Central memory CD8-positive, alpha-beta T cell (primary cell): ENCODE measurements around the gene JAK2.
A peak's percentile ranks its signal among the peaks of the same experiment; 100 is the strongest.

ENCODE experiments used
- ATAC-seq: fragments of 150-1000 bp; cut with Tn5 transposase; replicated peaks from 2 replicates; pipeline ENCODE4 v1.10.0; 2022; ENCODE audit warnings: mild to moderate bottlenecking, moderate FRiP score, moderate number of reproducible peaks; ENCODE audit not compliant: poor library complexity, severe bottlenecking; ENCODE audit errors: extremely low read depth
- DNase-seq, 2 donors: peaks; one replicate each; pipeline ENCODE4 v3.0.0; 2021; ENCODE audit warnings: low spot score in 2 of 2
- H3K27ac Mint-ChIP-seq: one replicate; pipeline ENCODE4 v1.8.0; 2022; ENCODE audit warnings: low read depth, mild to moderate bottlenecking, moderate library complexity, mixed read lengths
- H3K27me3 Mint-ChIP-seq: one replicate; pipeline ENCODE4 v1.8.0; 2022; ENCODE audit warnings: mixed read lengths
- H3K36me3 Mint-ChIP-seq: one replicate; pipeline ENCODE4 v1.8.0; 2022; ENCODE audit warnings: mild to moderate bottlenecking, moderate library complexity, mixed read lengths; ENCODE audit not compliant: insufficient read depth
- H3K4me1 Mint-ChIP-seq: one replicate; pipeline ENCODE4 v1.8.0; 2022; ENCODE audit warnings: mixed read lengths
- H3K4me3 Mint-ChIP-seq: one replicate; pipeline ENCODE4 v1.8.0; 2022; ENCODE audit warnings: mild to moderate bottlenecking, moderate library complexity, mixed read lengths
- H3K9me3 Mint-ChIP-seq: one replicate; pipeline ENCODE4 v1.8.0; 2022; ENCODE audit warnings: mixed read lengths

Gene JAK2

DNA sequence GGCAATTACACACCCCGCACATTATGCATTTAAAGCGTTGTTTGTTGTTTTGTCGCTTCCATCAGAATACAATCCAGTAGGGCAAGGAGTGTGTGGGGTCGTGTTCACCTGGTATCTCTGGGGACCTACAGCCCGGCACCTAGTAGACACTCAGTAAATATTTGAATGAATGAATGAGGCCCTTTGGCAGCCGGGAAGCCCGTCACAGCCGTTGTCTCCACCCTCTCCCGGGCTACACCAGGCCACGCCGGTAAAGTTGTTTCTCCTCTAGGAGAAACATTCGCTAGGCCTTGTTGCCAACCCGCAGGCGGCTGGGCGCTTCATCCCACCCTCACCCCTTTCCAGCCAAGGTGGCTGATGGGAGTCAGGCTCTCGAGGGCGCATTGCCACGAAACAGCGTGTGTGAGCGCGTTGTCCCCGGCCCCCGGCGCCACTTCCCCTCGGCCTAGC, 876 bp upstream of the JAK2 start:
- Mint-ChIP-seq H3K27me3 (no peaks in the 10 kb centered on the region), H3K9me3 (no peaks in the 10 kb centered on the region), H3K4me1 (peaks cover 31% of the 10 kb centered on the region), H3K27ac (peak overlapping the region; percentile 84), H3K36me3 (peaks cover 7% of the 10 kb centered on the region), H3K4me3 (peak overlapping the region; percentile 87)
- ATAC-seq (no peak), DNase-seq (no peak)

- H3K27ac Mint-ChIP-seq = peak overlapping the region; percentile 84
- H3K4me3 Mint-ChIP-seq = peak overlapping the region; percentile 87
- ATAC-seq (no peak), DNase-seq (peak in 1 of 2 donors; percentile 15)
- H3K9me3 Mint-ChIP-seq = no peaks in the 10 kb centered on the region
- peaks cover 25% of the 10 kb centered on the region for H3K4me1 Mint-ChIP-seq
- H3K27me3 Mint-ChIP-seq = no peaks in the 10 kb centered on the region
- peaks cover 7% of the 10 kb centered on the region for H3K36me3 Mint-ChIP-seq
These were observed 554 bp downstream of the JAK2 start for GRCh38 chr9:4985386-4986266.

DNA sequence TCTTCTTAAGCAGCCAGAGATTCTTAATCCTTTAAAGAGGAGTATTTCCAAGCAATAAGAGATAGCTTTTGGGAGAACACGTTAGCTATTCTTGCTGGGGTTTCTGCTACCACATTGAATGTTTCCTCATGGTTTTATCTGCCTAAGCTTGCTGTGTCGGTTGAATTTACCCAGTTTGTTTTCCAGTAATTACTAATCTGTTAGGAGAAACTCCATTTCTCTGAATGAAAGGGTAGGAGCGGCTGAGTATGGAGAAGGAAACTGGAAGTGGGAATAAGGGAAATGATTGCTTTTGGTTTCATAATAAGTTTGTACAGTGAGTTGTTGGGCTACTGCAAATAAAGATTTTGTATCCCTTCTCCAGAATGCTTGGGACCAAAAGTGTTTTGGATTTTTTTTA, 1.2 kb downstream of the JAK2 start:
- DNase-seq = no peak
- Mint-ChIP-seq H3K4me1 (peaks cover 25% of the 10 kb centered on the region), H3K9me3 (no peaks in the 10 kb centered on the region), H3K4me3 (peak overlapping the region; percentile 87), H3K36me3 (peaks cover 7% of the 10 kb centered on the region), H3K27me3 (no peaks in the 10 kb centered on the region), H3K27ac (peak overlapping the region; percentile 84)
- no peak for ATAC-seq

GRCh38 chr9:4986783-4987182, 1.7 kb downstream of the JAK2 start:
- H3K4me3 Mint-ChIP-seq = peak overlapping the region; percentile 9
- ATAC-seq = no peak
- peaks cover 7% of the 10 kb centered on the region for H3K36me3 Mint-ChIP-seq
- H3K4me1 Mint-ChIP-seq = peaks cover 30% of the 10 kb centered on the region
- DNase-seq = no peak
- no peaks in the 10 kb centered on the region for H3K9me3 Mint-ChIP-seq
- H3K27me3 Mint-ChIP-seq = no peaks in the 10 kb centered on the region
- no peak overlapping the region for H3K27ac Mint-ChIP-seq

DNA sequence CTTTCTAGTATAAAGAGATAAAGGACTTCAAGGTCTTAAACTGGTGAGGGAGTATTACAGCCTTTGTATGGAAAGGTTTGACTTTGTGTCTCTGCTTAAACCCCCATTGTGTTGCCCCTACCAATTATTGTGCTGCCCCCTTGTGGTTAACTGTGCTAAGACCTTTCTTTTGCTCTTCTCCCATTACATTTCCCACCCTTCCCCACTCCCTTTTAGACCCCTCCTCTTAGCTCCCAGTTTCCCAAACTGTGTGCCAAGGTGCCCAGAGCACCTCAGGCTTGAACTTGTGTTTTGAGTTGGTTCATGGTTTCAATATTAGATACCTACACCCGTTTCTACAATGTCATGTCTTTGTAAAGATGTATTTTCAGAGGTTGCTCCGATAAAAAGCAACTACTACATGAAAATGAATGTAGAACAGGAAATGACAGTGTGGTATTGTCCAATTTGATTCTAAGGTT, 2.9 kb downstream of the JAK2 start:
- peaks cover 7% of the 10 kb centered on the region for H3K36me3 Mint-ChIP-seq
- peaks cover 38% of the 10 kb centered on the region for H3K4me1 Mint-ChIP-seq
- H3K27me3 Mint-ChIP-seq = no peaks in the 10 kb centered on the region
- ATAC-seq (no peak), DNase-seq (peak; percentile 20 to 27)
- H3K27ac Mint-ChIP-seq = no peak overlapping the region
- H3K4me3 Mint-ChIP-seq = no peak overlapping the region
- H3K9me3 Mint-ChIP-seq = no peaks in the 10 kb centered on the region

- Mint-ChIP-seq H3K27ac (no peak overlapping the region), H3K36me3 (no peaks in the 10 kb centered on the region)
- no peak for ATAC-seq
These were observed 7.8 kb downstream of the JAK2 start for GRCh38 chr9:4992872-4993271.

GRCh38 chr9:4994166-4994890, 9.3 kb downstream of the JAK2 start:
- no peak overlapping the region for H3K27ac Mint-ChIP-seq
- peaks cover 27% of the 10 kb centered on the region for H3K4me1 Mint-ChIP-seq
- H3K27me3 Mint-ChIP-seq = no peaks in the 10 kb centered on the region
- no peak overlapping the region for H3K4me3 Mint-ChIP-seq
- ATAC-seq = no peak
- no peak for DNase-seq
- peaks cover 5% of the 10 kb centered on the region for H3K36me3 Mint-ChIP-seq
- H3K9me3 Mint-ChIP-seq = no peaks in the 10 kb centered on the region

More at GRCh38 chr9:4992872-4993271, 7.8 kb downstream of the JAK2 start:
- Mint-ChIP-seq H3K27me3 (no peaks in the 10 kb centered on the region), H3K9me3 (no peaks in the 10 kb centered on the region), H3K4me3 (no peak overlapping the region), H3K4me1 (peaks cover 27% of the 10 kb centered on the region)
- DNase-seq = no peak

GRCh38 chr9:4997196-4997595, 12.1 kb downstream of the JAK2 start:
- Mint-ChIP-seq H3K9me3 (no peaks in the 10 kb centered on the region), H3K4me1 (peaks cover 18% of the 10 kb centered on the region), H3K36me3 (peaks cover 7% of the 10 kb centered on the region), H3K27ac (no peak overlapping the region), H3K27me3 (no peaks in the 10 kb centered on the region), H3K4me3 (no peak overlapping the region)
- DNase-seq (no peak), ATAC-seq (no peak)

- DNase-seq (no peak), ATAC-seq (no peak)
- Mint-ChIP-seq H3K27ac (peak overlapping the region; percentile 19), H3K9me3 (no peaks in the 10 kb centered on the region), H3K27me3 (no peaks in the 10 kb centered on the region), H3K36me3 (peaks cover 7% of the 10 kb centered on the region), H3K4me1 (peaks cover 16% of the 10 kb centered on the region), H3K4me3 (no peak overlapping the region)
These were observed 12.6 kb downstream of the JAK2 start for GRCh38 chr9:4997631-4998030.

- H3K4me1 Mint-ChIP-seq = no peaks in the 10 kb centered on the region
- no peaks in the 10 kb centered on the region for H3K27me3 Mint-ChIP-seq
- H3K9me3 Mint-ChIP-seq = no peaks in the 10 kb centered on the region
- no peak overlapping the region for H3K4me3 Mint-ChIP-seq
- ATAC-seq = no peak
- no peak overlapping the region for H3K27ac Mint-ChIP-seq
- DNase-seq = no peak
- peaks cover 7% of the 10 kb centered on the region for H3K36me3 Mint-ChIP-seq
These were observed 17.7 kb downstream of the JAK2 start for GRCh38 chr9:5002811-5003210.

DNA sequence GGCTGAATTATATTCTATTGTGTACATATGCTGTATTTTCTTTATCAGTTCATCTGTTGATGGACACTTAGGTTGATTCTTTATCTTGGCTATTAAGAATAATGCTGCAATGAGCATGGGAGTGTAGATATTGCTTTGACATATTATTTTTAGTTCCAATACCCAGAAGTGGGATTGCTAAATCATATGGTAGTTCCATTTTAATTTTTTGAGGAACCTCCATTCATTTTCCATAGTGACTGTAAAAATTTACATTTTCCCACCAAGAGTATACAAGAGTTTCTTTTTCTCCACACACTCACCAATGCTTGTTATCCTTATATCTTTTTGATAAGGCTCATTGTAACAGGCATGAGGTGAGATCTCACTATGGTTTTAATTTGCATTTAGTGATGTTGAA, 19.4 kb downstream of the JAK2 start:
- H3K27me3 Mint-ChIP-seq = no peaks in the 10 kb centered on the region
- DNase-seq (no peak), ATAC-seq (no peak)
- peaks cover 1% of the 10 kb centered on the region for H3K36me3 Mint-ChIP-seq
- no peak overlapping the region for H3K4me3 Mint-ChIP-seq
- no peaks in the 10 kb centered on the region for H3K9me3 Mint-ChIP-seq
- no peak overlapping the region for H3K27ac Mint-ChIP-seq
- H3K4me1 Mint-ChIP-seq = peaks cover 10% of the 10 kb centered on the region

DNA sequence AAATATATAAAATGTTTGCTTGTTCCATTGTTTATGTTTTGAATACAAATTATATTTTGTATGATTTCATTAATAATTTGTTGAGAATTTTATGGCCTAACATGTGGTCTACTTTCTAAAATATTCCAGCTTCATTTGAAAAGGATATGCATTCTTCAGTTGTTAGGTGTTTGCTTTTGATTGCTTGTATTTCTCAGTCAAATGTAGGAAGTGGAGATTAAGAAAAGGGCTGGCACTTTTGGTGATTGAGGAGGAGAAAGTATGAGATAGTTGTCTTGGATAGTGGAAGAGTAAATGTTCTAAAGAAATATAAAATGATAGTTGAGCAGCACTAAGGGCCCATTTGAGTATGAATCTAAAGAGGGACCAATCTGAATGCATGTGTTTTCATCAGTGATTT, 23.1 kb downstream of the JAK2 start:
- Mint-ChIP-seq H3K4me3 (no peak overlapping the region), H3K4me1 (peaks cover 21% of the 10 kb centered on the region), H3K27ac (no peak overlapping the region), H3K36me3 (peaks cover 6% of the 10 kb centered on the region), H3K9me3 (no peaks in the 10 kb centered on the region), H3K27me3 (no peaks in the 10 kb centered on the region)
- ATAC-seq = no peak
- no peak for DNase-seq

DNA sequence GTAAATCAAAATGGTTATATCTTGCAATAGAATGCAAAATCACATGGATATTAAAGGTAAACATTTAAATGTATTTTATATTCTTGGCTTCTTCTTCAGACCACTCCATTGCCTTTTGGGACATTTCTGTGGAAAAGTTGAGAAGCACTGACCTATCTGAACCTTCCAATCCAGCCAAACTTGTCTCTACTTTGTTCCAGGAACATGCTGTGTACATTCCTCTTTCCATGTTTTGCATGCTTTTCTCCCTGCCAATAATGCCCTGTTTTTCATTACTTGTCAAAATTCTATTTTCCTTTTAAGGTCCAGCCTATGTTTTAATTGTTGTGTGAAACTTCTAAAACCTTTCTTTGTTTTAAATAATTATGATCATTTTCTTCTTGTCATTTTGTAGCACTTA, 28.3 kb downstream of the JAK2 start:
- no peak for ATAC-seq
- Mint-ChIP-seq H3K27me3 (no peaks in the 10 kb centered on the region), H3K36me3 (peaks cover 6% of the 10 kb centered on the region)

More for the DNA sequence above, 28.3 kb downstream of the JAK2 start:
- peaks cover 28% of the 10 kb centered on the region for H3K4me1 Mint-ChIP-seq
- no peak overlapping the region for H3K4me3 Mint-ChIP-seq
- no peak for DNase-seq
- H3K27ac Mint-ChIP-seq = no peak overlapping the region
- no peaks in the 10 kb centered on the region for H3K9me3 Mint-ChIP-seq
